Measurements from ENCODE around the gene BUB1B. TPM values are rescaled to one million over a fixed set of nuclear protein-coding genes. Genes with fewer than 3 reads are reported as not detected.
A peak's percentile ranks its signal among the peaks of the same experiment; 100 is the strongest.

BUB1B gene
- total RNA-seq, 4 donors from 2014 or later = 0.13 to 2.4 (median 0.95) TPM

DNA sequence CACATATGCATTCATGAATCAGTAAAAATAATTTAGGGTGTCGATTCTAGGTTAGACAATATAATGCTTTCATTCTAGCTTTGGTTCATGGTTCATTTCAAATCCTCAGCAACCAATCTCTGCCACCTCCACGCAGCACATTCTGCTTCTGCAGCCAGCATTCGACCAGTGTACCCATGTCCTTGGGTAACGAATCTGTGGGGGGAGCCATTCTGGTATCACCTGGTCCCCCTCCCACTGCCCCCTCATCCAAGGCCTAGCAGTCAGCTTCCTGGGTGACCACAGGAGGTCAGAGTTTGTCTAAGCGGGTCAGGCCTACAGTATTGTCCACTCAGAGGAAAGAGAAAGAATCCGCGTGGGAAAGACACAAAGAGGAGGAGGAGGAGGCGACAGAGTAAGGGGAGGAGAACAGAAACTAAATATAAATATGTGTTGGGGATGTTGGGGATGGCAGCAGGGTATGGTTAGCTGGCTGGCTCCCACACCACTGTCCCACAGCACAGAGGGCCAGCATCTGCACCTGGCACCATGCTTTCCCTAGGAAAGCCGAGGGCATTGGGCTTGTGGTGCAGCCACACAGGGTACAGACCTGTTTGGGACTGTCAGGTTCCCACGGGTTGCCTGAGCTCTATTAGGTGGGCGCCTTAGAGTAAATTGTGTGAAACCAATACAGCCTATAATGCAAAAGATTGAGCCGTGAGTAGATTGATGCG is 90.1 kb downstream of the BUB1B start:
- TF ChIP-seq POLR2AphosphoS5 (IDR thresholded peaks at IDR 0.05) = no peak
- TF ChIP-seq POLR2A (IDR thresholded peaks at IDR 0.05) = no peak
- TF ChIP-seq, protein P1, sequence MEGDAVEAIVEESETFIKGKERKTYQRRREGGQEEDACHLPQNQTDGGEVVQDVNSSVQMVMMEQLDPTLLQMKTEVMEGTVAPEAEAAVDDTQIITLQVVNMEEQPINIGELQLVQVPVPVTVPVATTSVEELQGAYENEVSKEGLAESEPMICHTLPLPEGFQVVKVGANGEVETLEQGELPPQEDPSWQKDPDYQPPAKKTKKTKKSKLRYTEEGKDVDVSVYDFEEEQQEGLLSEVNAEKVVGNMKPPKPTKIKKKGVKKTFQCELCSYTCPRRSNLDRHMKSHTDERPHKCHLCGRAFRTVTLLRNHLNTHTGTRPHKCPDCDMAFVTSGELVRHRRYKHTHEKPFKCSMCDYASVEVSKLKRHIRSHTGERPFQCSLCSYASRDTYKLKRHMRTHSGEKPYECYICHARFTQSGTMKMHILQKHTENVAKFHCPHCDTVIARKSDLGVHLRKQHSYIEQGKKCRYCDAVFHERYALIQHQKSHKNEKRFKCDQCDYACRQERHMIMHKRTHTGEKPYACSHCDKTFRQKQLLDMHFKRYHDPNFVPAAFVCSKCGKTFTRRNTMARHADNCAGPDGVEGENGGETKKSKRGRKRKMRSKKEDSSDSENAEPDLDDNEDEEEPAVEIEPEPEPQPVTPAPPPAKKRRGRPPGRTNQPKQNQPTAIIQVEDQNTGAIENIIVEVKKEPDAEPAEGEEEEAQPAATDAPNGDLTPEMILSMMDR (IDR thresholded peaks at IDR 0.05) = no peak
- TF ChIP-seq EP300 (IDR thresholded peaks at IDR 0.05) = no peak
- no peaks in the 10 kb centered on the region for H3K9me3 ChIP-seq
- peaks cover 0 to 23% (median 13%) of the 10 kb centered on the region in 3 donors for H3K4me1 ChIP-seq
- ATAC-seq = no peak
- H3K4me3 ChIP-seq = no peak overlapping the region
- no peak overlapping the region for H3K27ac ChIP-seq
- peaks cover 17% of the 10 kb centered on the region for H3K27me3 ChIP-seq
- 84 to 96% methylated on average over 4 to 10 of the region's 13 CpGs for WGBS, 2 donors (ENCODE audit: low coverage in 1 of 2)
- no peaks in the 10 kb centered on the region for H3K36me3 ChIP-seq

DNA sequence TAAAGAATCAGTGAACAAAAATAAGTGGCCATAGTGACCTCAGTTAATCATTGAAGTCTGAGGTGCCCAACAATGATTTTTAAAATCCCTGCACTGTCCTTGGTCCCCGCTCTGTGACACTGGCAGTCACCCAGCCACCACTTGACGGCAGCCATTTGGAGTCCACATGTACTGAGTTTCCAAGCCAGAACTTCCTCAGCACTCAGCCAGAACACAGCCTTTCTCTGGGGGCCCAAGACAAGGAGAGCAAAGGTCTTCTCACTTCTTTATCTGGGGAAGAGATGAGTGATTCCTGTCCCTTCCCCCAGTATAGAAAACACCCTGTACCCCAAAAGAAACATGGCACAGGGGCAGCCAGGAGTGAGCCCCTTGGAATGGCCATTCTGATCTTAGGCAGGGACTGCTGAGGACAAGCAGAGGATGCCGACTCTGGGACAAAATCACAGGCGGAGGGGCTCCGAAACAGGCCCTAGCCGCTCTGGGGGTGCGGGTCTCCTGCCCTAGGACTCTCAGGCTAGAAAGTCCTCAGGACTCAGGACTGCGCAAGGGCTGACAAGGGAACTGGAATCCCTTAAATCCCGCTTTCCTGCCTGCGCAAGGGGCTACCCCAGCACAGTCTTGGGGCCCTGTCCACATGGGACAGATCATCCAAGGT is 90.7 kb downstream of the BUB1B start:
- no CpG with 5 or more reads among the region's 10 CpGs for WGBS, 2 donors (ENCODE audit: low coverage in 1 of 2)
- Histone ChIP-seq H3K4me3 (no peak overlapping the region), H3K27ac (no peak overlapping the region), H3K27me3 (peaks cover 17% of the 10 kb centered on the region), H3K9me3 (no peaks in the 10 kb centered on the region), H3K4me1 (peaks cover 0 to 23% (median 13%) of the 10 kb centered on the region in 3 donors), H3K36me3 (no peaks in the 10 kb centered on the region)
- TF ChIP-seq, protein P1 (IDR thresholded peaks at IDR 0.05) = no peak
- no peak for TF ChIP-seq POLR2A (IDR thresholded peaks at IDR 0.05)
- TF ChIP-seq EP300 (IDR thresholded peaks at IDR 0.05) = no peak
- no peak for TF ChIP-seq POLR2AphosphoS5 (IDR thresholded peaks at IDR 0.05)
- no peak for ATAC-seq

DNA sequence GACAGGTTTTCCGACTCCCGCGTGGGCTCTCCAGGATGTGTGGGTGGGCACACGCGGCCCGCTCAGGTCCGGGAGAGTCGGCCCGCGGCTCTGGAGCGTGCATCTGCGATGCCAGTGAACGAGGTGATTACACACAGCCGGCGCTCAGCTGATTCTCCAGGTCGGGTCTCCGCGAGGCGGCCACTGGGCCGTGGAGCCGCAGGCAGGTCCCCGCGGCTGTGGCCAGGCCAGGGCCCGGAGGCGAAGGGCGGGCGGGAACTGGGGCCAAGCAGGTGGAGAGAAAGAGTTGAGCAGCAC is 91.2 kb downstream of the BUB1B start:
- peaks cover 0 to 23% (median 13%) of the 10 kb centered on the region in 3 donors for H3K4me1 ChIP-seq
- TF ChIP-seq EP300 (IDR thresholded peaks at IDR 0.05) = no peak
- no peak for TF ChIP-seq POLR2AphosphoS5 (IDR thresholded peaks at IDR 0.05)
- TF ChIP-seq, protein P1 (IDR thresholded peaks at IDR 0.05) = no peak
- no peak for TF ChIP-seq POLR2A (IDR thresholded peaks at IDR 0.05)

DNA sequence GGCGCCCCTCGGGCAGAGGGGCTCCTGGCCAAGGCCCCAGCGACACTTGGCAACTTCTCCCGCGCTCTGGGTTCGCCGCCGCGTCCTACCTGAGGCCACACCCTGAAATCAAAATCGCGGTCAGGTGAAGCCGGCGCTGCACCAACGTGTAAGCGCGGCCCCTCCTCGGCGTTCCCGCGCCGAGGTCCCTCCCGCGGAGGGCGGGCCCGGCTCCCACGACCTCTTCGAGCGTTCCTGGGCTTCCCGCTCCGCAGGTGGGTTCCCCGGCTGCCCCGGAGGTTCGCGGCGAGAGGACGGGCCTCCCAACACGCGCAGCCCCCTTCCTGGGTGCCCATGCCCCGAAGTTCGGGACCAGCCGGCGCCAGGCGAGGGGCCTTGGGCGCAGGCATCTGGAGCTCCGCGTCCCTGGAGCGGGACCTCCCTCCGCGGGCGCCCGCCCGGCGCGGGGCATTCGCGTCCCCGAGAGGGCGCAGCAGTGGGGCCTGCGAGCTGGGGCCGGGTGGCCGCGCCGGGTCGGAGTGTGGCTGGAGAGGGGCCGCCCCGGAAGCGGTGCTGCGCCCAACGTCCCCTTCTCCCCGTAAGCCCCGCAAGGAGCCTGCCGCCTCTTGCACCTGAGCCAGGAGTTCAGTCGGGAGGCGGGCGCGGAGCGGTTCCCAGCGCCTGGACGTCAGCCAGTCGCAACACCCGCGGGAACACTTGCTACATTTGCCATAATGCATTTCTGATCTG is 91.7 kb downstream of the BUB1B start:
- peak overlapping the region in 1 of 4 donors; percentile 47 for H3K27ac ChIP-seq
- TF ChIP-seq POLR2A (IDR thresholded peaks at IDR 0.05) (no peak), EP300 (IDR thresholded peaks at IDR 0.05) (no peak)
- no peaks in the 10 kb centered on the region for H3K9me3 ChIP-seq
- no CpG with 5 or more reads among the region's 82 CpGs for WGBS, 2 donors (ENCODE audit: low coverage in 1 of 2)
- peak; percentile 52 for ATAC-seq
- peaks cover 0 to 23% (median 13%) of the 10 kb centered on the region in 3 donors for H3K4me1 ChIP-seq
- H3K27me3 ChIP-seq = peaks cover 20% of the 10 kb centered on the region
- no peaks in the 10 kb centered on the region for H3K36me3 ChIP-seq
- peak overlapping the region; percentile 51 to 62 for H3K4me3 ChIP-seq

More for the DNA sequence above, 91.2 kb downstream of the BUB1B start:
- Histone ChIP-seq H3K4me3 (peak overlapping the region in 1 of 2 donors; percentile 62), H3K27me3 (peaks cover 17% of the 10 kb centered on the region), H3K9me3 (no peaks in the 10 kb centered on the region), H3K27ac (peak overlapping the region in 1 of 4 donors; percentile 47), H3K36me3 (no peaks in the 10 kb centered on the region)
- WGBS, 2 donors (ENCODE audit: low coverage in 1 of 2) = no CpG with 5 or more reads among the region's 27 CpGs
- ATAC-seq = no peak

DNA sequence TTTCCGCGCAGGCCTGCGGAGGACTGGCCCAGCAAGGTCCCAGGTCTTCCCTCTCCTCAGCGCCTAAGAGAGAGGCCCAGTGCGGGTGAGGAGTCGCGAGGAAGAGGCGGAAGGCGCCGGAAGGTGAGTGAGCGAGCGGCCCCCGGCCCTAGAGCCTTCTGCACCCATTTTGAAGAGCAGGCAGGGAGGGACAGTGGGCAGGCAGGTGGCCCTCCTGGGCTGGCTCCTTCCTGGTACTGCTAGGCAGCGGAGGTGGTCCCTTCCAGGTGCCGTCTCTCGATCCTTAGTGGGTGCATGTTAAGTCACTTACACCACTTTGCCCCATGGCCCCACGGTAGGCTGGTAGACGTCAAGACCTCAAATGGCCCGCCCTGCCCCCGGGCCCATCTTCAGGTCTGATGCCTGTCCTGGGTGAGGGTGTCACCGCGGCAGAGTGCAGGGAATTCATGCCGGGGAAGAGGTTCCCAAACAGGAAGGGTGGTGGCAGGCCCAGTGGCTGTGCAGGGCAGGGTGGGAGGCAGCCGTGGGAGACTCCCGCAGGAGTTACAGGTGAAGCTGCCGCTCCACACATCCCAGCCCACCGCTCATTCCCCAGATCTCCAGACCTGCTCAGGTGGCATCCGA is 92.4 kb downstream of the BUB1B start:
- Histone ChIP-seq H3K9me3 (no peaks in the 10 kb centered on the region), H3K4me3 (peak overlapping the region; percentile 51 to 62), H3K27ac (peak overlapping the region in 1 of 4 donors; percentile 47), H3K36me3 (no peaks in the 10 kb centered on the region), H3K27me3 (peaks cover 26% of the 10 kb centered on the region), H3K4me1 (peaks cover 0 to 23% (median 13%) of the 10 kb centered on the region in 3 donors)
- no peak for TF ChIP-seq EP300 (IDR thresholded peaks at IDR 0.05)
- TF ChIP-seq POLR2AphosphoS5 (IDR thresholded peaks at IDR 0.05) = no peak
- TF ChIP-seq POLR2A (IDR thresholded peaks at IDR 0.05) = no peak
- TF ChIP-seq, protein P1 (IDR thresholded peaks at IDR 0.05) = no peak
- 40 to 92% methylated on average over 1 to 2 of the region's 28 CpGs for WGBS, 2 donors (ENCODE audit: low coverage in 1 of 2)
- ATAC-seq = peak; percentile 29
